NCI-H2171 (cell line): ENCODE measurements around the gene ERI2.
"Not testable (repeated sequence)": the region's sequence is repeated elsewhere in the genome, so short reads cannot be mapped to it uniquely, and the experiment has no call there.

ENCODE experiments used
- DNase-seq: peaks from one replicate; lab custom pipeline; 2025; lab: John Stamatoyannopoulos, UW

The ERI2 gene

DNA sequence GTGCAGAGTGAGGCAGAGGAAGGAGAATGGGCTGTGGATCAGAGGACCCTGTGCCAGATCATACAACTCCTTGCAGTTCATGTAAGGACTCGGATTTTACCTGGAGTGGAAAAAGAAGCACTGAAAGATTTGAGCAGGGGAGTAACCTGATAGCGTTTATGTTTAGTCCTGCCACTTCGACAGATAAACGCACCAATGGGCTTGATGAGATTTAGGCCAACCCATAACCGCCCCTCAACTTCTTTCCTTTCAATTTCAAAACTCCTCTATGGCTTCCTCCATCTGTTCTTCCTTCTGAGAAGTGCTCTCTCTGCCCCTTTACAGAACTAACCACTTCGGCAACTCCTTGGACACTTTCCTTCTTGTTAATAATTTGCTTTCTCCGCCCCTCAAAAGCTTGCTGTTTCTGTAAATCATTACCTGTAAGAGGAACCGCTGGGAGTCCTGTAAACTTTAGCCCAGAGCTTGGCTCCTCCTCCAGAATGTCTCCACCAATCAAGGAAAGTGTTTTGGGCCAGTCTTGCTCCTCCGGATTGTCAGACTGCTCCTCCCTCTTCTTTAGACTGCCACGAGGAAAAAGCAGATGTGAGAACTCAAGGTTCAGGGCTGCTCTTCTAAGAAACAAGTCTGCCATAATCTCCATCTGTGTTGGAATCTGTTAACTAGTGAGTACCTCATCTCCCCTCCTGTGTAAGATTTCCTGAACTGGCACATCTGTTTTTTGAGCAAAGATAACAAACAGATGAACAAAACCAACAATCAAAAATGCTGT, 42.6 kb downstream of the ERI2 start, which contains the start of gene ACSM3:
Gene ACSM3, plus strand, starts transcription at position 554 of the 772 bp plus-strand sequence. CDS start 6,021 bp downstream, outside the sequence.
- DNase-seq: no peak

DNA sequence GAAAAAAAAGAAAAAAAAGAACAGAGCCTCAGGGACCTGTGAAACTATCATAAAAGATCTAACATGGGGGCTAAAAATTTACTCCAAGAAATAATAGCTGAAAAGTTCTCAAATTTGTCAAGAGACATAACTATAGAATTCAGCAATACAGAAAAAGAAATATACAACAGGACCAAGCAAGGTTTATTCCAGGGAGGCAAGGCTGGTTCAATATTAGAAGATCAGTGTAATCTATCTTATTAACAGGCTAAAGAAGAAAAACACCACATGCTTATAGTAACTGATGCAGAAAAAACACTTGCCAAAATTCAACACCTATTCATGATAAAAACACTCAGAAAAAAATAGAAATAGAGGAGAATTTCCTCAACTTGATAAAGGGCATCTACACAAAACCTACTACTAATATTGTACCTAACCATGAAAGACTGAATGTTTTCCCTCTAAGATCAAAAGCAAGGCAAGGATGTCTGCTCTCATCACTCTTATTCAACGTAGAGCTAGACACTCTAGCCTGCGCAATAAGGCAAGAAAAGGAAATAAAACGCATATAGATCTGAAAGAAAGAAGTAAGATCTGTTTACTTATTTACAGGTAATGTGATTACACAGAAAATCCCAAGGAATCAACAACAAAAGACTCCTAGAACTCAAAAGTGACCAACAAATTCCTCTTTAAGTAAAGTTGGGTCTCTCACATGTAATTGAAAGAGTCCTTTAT, 43.7 kb downstream of the ERI2 start:
- no peak for DNase-seq

GRCh38 chr16:20761175-20761574, 45.1 kb downstream of the ERI2 start:
- DNase-seq: no peak

DNA sequence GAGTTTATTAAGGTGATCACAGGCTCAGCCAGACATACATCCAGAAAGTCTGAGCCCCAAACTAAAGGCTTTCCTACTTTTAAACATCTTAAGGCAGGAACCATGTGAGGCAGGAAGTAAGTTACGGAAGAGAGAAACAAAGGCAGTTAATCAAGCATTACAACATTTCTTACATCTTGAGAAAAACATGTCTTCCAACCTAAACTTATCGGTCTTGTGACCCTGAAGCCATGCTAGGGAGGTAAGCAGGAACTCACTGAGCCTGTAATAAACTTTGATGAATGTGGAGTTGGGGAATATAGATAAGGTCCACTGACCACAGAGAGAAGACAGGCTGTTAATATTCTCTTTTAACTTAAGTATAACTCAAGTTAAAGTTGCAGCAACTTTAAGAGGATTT, 45.9 kb downstream of the ERI2 start:
- no peak for DNase-seq

DNA sequence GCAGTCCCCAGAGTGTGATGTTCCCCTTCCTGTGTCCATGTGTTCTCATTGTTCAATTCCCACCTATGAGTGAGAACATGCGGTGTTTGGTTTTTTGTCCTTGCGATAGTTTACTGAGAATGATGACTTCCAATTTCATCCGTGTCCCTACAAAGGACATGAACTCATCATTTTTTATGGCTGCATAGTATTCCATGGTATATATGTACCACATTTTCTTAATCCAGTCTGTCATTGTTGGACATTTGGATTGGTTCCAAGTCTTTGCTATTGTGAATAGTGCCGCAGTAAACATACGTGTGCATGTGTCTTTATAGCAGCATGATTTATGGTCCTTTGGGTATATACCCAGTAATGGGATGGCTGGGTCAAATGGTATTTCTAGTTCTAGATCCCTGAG, 50.5 kb downstream of the ERI2 start:
- DNase-seq: not testable (repeated sequence)

DNA sequence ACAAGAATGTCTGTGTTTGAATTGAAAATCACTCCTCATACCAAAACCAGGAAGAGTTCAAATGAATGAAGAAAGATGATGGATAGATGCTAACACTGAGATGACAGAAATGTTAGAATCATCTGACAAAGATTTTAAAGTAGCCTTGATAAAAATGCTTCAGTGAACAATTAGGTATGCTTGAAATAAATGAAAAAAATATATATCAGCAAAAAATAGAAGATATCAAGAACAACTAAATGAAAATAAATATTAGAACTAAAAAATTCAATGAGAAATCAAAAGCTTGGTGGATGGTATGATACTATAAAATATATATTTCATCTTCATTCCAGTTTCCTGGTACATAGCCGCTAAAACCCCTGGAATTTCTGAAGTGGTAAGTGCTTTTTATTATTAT, 51.0 kb downstream of the ERI2 start:
- no peak for DNase-seq

DNA sequence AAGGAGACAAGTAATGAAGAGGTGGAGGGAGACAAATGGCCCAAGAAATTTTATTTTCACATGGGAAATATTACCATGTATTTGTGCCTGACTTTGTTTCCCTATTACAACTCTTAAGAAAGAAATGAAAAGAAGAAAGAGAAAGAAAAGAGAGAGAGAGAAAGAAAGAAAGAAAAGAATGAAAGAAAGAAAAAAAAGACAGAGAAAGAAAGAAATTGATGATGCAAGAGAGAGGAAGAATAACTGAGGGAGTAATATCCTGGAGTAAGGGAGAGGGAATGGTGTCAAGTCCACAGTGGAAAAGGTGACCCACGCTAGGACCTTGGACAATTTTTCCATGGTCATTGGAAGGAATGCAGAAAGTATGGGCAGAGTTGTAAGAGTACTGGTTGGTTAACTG, 52.5 kb downstream of the ERI2 start:
- no peak for DNase-seq

- no peak for DNase-seq
These were observed 55.7 kb downstream of the ERI2 start for GRCh38 chr16:20750558-20750957.

- no peak for DNase-seq
These were observed 56.8 kb downstream of the ERI2 start for GRCh38 chr16:20749474-20749873.

DNA sequence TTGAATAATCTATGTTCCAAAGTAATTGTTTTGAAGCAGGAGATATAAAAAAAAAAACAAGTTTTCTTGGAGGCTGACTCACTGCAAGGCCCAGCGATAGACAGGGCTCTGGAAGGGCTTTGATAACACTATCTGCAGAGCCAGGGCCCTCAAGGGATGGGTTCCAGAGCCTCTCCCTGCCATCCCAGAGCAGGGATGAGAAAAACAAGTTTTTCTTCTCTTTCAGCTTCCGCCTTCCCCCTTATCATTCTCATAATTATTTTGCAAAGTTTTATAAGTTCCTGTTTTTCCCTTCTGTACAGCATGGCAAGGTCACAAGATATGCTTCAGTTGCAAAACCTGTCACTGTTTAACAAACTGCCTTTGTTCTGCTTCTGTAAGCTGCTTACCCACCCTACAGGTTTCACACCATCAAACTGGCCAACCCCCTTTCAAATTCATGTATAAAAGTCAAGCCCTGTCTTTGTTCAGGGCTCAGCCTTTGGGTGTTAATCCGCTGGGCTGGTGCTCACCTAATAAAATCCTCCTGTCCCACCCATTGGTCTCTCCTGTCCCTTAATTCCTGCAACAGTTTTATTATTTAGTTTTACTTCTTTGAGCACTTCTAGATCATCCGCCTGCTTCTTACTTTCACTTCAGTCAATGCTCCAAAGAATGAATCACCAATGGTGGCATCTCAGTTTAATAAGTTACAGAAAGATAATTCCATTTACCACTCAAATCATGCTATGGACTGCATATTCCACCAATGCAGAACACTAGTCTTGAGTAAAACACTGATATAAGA, 59.0 kb downstream of the ERI2 start:
- no peak for DNase-seq

DNA sequence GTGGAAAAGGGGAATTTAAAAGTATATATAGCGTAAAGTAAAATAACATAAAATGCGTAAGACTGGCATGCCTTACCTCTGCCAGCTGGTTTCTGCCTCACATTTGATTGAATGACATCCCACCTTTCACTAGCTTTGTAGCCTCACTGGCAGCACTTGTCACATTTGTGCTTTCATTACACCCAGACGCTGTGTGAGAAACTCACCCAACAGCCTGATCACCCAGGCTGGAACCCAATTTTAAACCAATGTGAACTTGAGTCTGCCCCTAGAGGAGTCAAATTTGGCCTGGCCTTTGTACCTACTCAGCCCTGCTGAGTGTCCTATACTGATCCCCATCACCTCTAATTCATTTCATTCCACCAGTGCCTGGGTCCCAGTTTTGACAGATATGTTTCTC, 59.8 kb downstream of the ERI2 start:
- DNase-seq: no peak
